Mucosa of descending colon (tissue), 3 donors: ENCODE data around the gene STAMBPL1. TPM values are rescaled to one million over a fixed set of nuclear protein-coding genes. Genes with fewer than 3 reads are reported as not detected.
A peak's percentile ranks its signal among the peaks of the same experiment; 100 is the strongest.
"Not testable (repeated sequence)": the region's sequence is repeated elsewhere in the genome, so short reads cannot be mapped to it uniquely, and the experiment has no call there.

Experiments
- ATAC-seq: fragments of 200-7000 bp; cut with Tn5 transposase; one replicate; pipeline ENCODE4 v1.9.1; 2020; ENCODE audit warnings: mild to moderate bottlenecking, moderate library complexity
- DNase-seq, 3 donors: peaks; one replicate each; pipeline ENCODE4 v3.0.0-alpha.2; 2020
- H3K36me3 ChIP-seq: fragments of 200-600 bp; one replicate; pipeline ENCODE4 v1.8.0; 2021; ENCODE audit warnings: low read depth, mild to moderate bottlenecking
- H3K4me1 ChIP-seq: fragments of 200-600 bp; one replicate; pipeline ENCODE4 v1.8.0; 2021; ENCODE audit warnings: low read depth, mild to moderate bottlenecking
- H3K4me3 ChIP-seq: fragments of 200-600 bp; one replicate; pipeline ENCODE4 v1.8.0; 2021; ENCODE audit warnings: mild to moderate bottlenecking
- H3K9me3 ChIP-seq: fragments of 200-600 bp; one replicate; pipeline ENCODE4 v1.8.0; 2021; ENCODE audit warnings: mild to moderate bottlenecking
- CTCF ChIP-seq: fragments of 200-600 bp; IDR thresholded peaks from one replicate; pipeline ENCODE4 v1.8.0; 2022; ENCODE audit warnings: antibody characterized with exemption, mild to moderate bottlenecking
- intact Hi-C, 2 donors: fragments of 100-400 bp; cut with DNase I in 1 of 2; cut with micrococcal nuclease in 1 of 2; formaldehyde crosslinking; loops; one replicate each; pipeline versions ENCODE4 v1.11.0 to v1.11.1; 2022; cut with DNase I, micrococcal nuclease
- total RNA-seq, 3 donors: library from RNA; stranded (reverse); fragmentation: NEBNext Ultra II Directional in 2 of 3; extraction: Animal tissue kit (Norgen Biotek cat#: 25700) in 2 of 3; gene quantifications; one replicate each; pipeline versions ENCODE4 v1.2.1 to v1.2.4, GENCODE V29; 2021 to 2023
- donor health status: DM: no; HTN: no; CAD: no; lungs with moderate emphysema.
- donor health status: DM: no; HTN: no; CAD: no.
- donor health status: DM: no; HTN: yes; CAD: no.

The STAMBPL1 gene
- total RNA-seq, 3 donors from 2014 or later, result 19.2 to 44.2 (median 20.0) TPM

- intact Hi-C loops, result no loop called here
- DNase-seq, result no peak
- no peak for TF ChIP-seq CTCF
Measured at GRCh38 chr10:88923520-88923919, 43.5 kb downstream of the STAMBPL1 start.

GRCh38 chr10:88926566-88927415 is 46.7 kb downstream of the STAMBPL1 start:
- no peak for TF ChIP-seq CTCF
- no peaks in the 10 kb centered on the region for H3K9me3 ChIP-seq
- no peak for DNase-seq
- no peaks in the 10 kb centered on the region for H3K4me1 ChIP-seq
- intact Hi-C loops, result no loop called here
- H3K36me3 ChIP-seq, result no peaks in the 10 kb centered on the region
- peak; percentile 22 for ATAC-seq
- no peak overlapping the region for H3K4me3 ChIP-seq

More at GRCh38 chr10:88923520-88923919, 43.5 kb downstream of the STAMBPL1 start:
- H3K9me3 ChIP-seq, result no peaks in the 10 kb centered on the region
- no peaks in the 10 kb centered on the region for H3K36me3 ChIP-seq
- no peak overlapping the region for H3K4me3 ChIP-seq
- ATAC-seq, result no peak
- H3K4me1 ChIP-seq, result no peaks in the 10 kb centered on the region

- intact Hi-C loops, result no loop called here
- H3K4me1 ChIP-seq, result peaks cover 5% of the 10 kb centered on the region
- no peaks in the 10 kb centered on the region for H3K36me3 ChIP-seq
- H3K9me3 ChIP-seq, result no peaks in the 10 kb centered on the region
- no peak for ATAC-seq
- no peak for DNase-seq
- TF ChIP-seq CTCF, result no peak
- no peak overlapping the region for H3K4me3 ChIP-seq
Measured at GRCh38 chr10:88927416-88927690, 47.3 kb downstream of the STAMBPL1 start.

- DNase-seq (no peak), ATAC-seq (no peak)
- TF ChIP-seq CTCF, result no peak
- Histone ChIP-seq H3K4me3 (no peak overlapping the region), H3K4me1 (peaks cover 10% of the 10 kb centered on the region), H3K36me3 (no peaks in the 10 kb centered on the region), H3K9me3 (no peaks in the 10 kb centered on the region)
- intact Hi-C loops, result no loop called here
Measured at GRCh38 chr10:88928254-88928653, 48.2 kb downstream of the STAMBPL1 start.

GRCh38 chr10:88931548-88931947 is 51.5 kb downstream of the STAMBPL1 start:
- Histone ChIP-seq H3K36me3 (no peaks in the 10 kb centered on the region), H3K4me3 (no peak overlapping the region), H3K4me1 (peaks cover 21% of the 10 kb centered on the region), H3K9me3 (no peaks in the 10 kb centered on the region)
- TF ChIP-seq CTCF, result no peak
- no peak for DNase-seq
- intact Hi-C loops, result loop anchor here in 1 of 2 donors (5.0 kb wide), 1 partner anchor 94 kb away; no protein-coding TSS in a partner anchor
- no peak for ATAC-seq

- ATAC-seq, H3K9me3 ChIP-seq, DNase-seq, H3K4me3 ChIP-seq, H3K36me3 ChIP-seq: not testable (repeated sequence)
- intact Hi-C loops, result loop anchor here (2.0 to 5.0 kb wide), 2 partner anchors 95 to 97 kb away; no protein-coding TSS in a partner anchor
- peaks cover 21% of the 10 kb centered on the region for H3K4me1 ChIP-seq
Measured at GRCh38 chr10:88932029-88932428, 52.0 kb downstream of the STAMBPL1 start.
